ENCODE results near the gene FNDC3B. TPM values are rescaled to one million over a fixed set of nuclear protein-coding genes. Genes with fewer than 3 reads are reported as not detected.
A peak's percentile ranks its signal among the peaks of the same experiment; 100 is the strongest.

FNDC3B gene
- polyA plus RNA-seq, 6 donors from 2014 or later, result 1.2 to 3.1 (median 2.2) TPM; not detected in 1

- DNase-seq (no peak), ATAC-seq (ENCODE audit: low read depth in 2 of 2) (no peak)
- Mint-ChIP-seq H3K9me3 (no peaks in the 10 kb centered on the region), H3K27me3 (peaks cover 46 to 67% (median 55%) of the 10 kb centered on the region in 3 donors), H3K4me1 (peaks cover 10 to 15% (median 12%) of the 10 kb centered on the region in 3 donors), H3K36me3 (peaks cover 0 to 4% of the 10 kb centered on the region in 2 donors), H3K4me3 (no peak overlapping the region), H3K27ac (no peak overlapping the region)
These were observed 61.7 kb downstream of the FNDC3B start for GRCh38 chr3:172101107-172101506.

DNA sequence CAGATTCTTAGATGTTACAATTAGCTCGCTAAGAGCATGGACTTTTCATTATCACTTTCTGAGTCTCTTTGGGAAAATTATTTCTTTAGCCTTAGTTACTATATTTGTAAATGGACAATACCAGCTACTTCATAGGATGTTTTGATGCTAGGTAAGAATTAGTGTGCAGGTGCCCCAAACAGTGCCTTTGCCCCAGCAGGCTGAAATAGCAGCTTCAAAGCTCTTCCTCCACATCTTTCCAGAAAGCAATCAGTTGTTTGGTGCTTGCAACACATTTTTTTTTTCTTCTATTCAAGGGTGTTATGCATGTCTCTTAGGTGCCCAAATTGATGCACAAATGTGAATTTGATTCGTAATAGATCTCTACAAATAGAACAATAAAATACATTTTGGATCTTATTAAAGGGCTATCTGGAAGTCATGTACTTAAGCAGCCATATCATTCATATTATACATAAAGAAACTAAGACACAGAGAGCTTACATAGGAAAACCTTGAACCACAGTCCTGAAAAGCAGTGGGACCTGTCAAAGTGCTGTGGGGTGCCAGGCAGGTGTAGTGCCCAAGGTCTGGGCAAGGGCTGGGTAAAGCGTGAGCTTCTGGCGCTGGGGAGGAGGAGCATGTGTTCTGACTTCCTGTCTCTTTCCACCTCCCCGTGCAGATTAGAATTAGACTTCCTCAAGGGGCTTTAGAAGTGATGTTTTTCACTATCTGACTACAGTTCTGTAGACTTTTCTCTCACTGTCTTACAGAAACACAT is 62.9 kb downstream of the FNDC3B start:
- Mint-ChIP-seq H3K9me3 (no peaks in the 10 kb centered on the region), H3K4me1 (peaks cover 20 to 27% (median 22%) of the 10 kb centered on the region in 3 donors), H3K27ac (no peak overlapping the region), H3K4me3 (peak overlapping the region in 3 of 8 donors; percentile 10 to 37 (median 22)), H3K36me3 (peaks cover 0 to 4% of the 10 kb centered on the region in 2 donors), H3K27me3 (peaks cover 51 to 77% (median 60%) of the 10 kb centered on the region in 3 donors)
- peak; percentile 58 to 66 for ATAC-seq (ENCODE audit: low read depth in 2 of 2)
- peak; percentile 31 for DNase-seq

DNA sequence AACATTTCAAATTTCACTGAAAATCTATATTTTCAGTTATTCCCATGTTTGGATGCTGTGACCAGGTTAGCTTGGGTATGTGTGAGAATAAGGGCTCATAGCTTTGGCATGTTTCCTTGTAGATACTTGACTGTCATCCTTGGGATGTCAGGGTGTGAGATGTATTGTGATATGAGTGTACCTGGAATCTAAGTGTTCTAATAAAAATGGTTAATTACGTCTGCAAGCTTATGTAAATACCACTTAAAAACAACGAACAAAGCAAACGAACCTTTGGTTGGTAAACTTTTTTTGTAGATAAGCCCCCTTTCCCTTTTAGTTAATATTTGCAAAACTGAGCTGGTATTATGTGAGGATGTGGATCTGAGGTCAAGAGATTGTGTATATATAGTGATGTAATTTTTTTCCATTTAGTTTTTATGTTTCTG is 63.5 kb downstream of the FNDC3B start:
- DNase-seq (no peak), ATAC-seq (ENCODE audit: low read depth in 2 of 2) (no peak)
- Mint-ChIP-seq H3K36me3 (peaks cover 0 to 4% of the 10 kb centered on the region in 2 donors), H3K27me3 (peaks cover 57 to 83% (median 66%) of the 10 kb centered on the region in 3 donors), H3K4me3 (no peak overlapping the region), H3K9me3 (no peaks in the 10 kb centered on the region), H3K4me1 (peaks cover 25 to 32% (median 28%) of the 10 kb centered on the region in 3 donors), H3K27ac (no peak overlapping the region)

- H3K9me3 Mint-ChIP-seq, result no peaks in the 10 kb centered on the region
- peaks cover 25 to 33% (median 29%) of the 10 kb centered on the region in 3 donors for H3K4me1 Mint-ChIP-seq
- peaks cover 57 to 82% (median 64%) of the 10 kb centered on the region in 3 donors for H3K27me3 Mint-ChIP-seq
- no peak overlapping the region for H3K27ac Mint-ChIP-seq
- no peak overlapping the region for H3K4me3 Mint-ChIP-seq
- ATAC-seq (ENCODE audit: low read depth in 2 of 2), result no peak
- DNase-seq, result no peak
- peaks cover 0 to 4% of the 10 kb centered on the region in 2 donors for H3K36me3 Mint-ChIP-seq
These were observed 64.3 kb downstream of the FNDC3B start for GRCh38 chr3:172103724-172104123.

- no peak for DNase-seq
- no peak overlapping the region for H3K4me3 Mint-ChIP-seq
- peaks cover 54 to 80% (median 62%) of the 10 kb centered on the region in 3 donors for H3K27me3 Mint-ChIP-seq
- H3K27ac Mint-ChIP-seq, result no peak overlapping the region
- ATAC-seq (ENCODE audit: low read depth in 2 of 2), result no peak
- H3K9me3 Mint-ChIP-seq, result no peaks in the 10 kb centered on the region
- H3K36me3 Mint-ChIP-seq, result peaks cover 0 to 4% of the 10 kb centered on the region in 2 donors
- peaks cover 25 to 33% (median 29%) of the 10 kb centered on the region in 3 donors for H3K4me1 Mint-ChIP-seq
These were observed 65.2 kb downstream of the FNDC3B start for GRCh38 chr3:172104471-172105072.

DNA sequence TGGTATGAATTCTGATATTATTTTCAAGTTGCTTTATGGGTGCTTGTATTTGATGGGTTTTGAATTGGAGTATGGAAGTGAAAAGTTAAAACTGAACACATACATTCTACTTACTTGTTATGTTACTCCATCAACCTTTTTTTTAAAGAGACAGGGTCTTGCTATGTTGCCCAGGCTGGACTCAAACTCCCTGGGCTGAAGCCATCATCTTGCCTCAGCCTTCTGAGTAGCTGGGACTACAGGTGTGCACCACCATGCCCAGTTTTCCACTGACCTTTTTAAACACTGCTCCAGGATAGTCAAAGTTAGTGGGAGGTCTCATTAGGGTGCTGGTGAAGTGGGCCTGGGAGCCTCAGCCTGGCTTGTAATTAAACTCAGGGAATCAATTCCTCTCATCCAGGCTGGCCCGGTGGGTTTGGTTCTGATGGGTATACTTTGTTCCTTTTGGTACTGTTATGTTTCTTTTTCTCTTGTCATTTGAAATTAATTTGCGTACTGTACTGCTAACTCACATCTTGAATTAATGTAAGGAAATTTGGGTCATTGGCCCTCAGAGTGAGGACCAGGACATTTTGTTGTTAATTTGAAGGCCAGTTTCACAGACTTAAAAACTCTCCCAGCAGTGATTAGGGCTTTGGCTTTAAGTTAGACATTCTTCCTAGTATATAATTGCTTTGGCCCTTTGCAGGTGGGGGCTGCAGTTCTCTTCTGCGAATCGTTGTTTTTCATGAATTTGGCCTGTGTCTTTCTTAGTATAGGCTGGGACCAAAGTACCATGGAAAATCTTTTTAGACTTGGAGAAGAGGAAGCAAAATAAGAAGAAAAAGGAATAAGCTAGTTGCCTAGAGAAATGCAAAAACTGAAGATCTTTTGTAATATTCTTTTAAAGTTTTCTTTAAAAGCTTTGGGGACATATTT is 66.9 kb downstream of the FNDC3B start:
- Mint-ChIP-seq H3K36me3 (peaks cover 4 to 7% of the 10 kb centered on the region in 2 donors), H3K27ac (peak overlapping the region in 2 of 6 donors; percentile 12 to 70), H3K4me1 (peaks cover 25 to 33% (median 29%) of the 10 kb centered on the region in 3 donors), H3K4me3 (peak overlapping the region in 4 of 8 donors; percentile 39 to 81 (median 58)), H3K9me3 (no peaks in the 10 kb centered on the region), H3K27me3 (peaks cover 63 to 78% (median 70%) of the 10 kb centered on the region in 3 donors)
- DNase-seq (no peak), ATAC-seq (ENCODE audit: low read depth in 2 of 2) (no peak)

- H3K27ac Mint-ChIP-seq, result peak overlapping the region in 5 of 6 donors; percentile 12 to 82 (median 62)
- H3K4me3 Mint-ChIP-seq, result peak overlapping the region; percentile 34 to 81 (median 70)
- peaks cover 4 to 7% of the 10 kb centered on the region in 2 donors for H3K36me3 Mint-ChIP-seq
- H3K9me3 Mint-ChIP-seq, result peaks cover 0 to 4% (median 0%) of the 10 kb centered on the region in 7 donors
- peaks cover 25 to 32% (median 28%) of the 10 kb centered on the region in 3 donors for H3K4me1 Mint-ChIP-seq
- H3K27me3 Mint-ChIP-seq, result peaks cover 66 to 79% (median 75%) of the 10 kb centered on the region in 3 donors
- peak; percentile 70 for DNase-seq
- peak; percentile 84 to 88 for ATAC-seq (ENCODE audit: low read depth in 2 of 2)
These were observed 67.6 kb downstream of the FNDC3B start for GRCh38 chr3:172106989-172107388.

DNA sequence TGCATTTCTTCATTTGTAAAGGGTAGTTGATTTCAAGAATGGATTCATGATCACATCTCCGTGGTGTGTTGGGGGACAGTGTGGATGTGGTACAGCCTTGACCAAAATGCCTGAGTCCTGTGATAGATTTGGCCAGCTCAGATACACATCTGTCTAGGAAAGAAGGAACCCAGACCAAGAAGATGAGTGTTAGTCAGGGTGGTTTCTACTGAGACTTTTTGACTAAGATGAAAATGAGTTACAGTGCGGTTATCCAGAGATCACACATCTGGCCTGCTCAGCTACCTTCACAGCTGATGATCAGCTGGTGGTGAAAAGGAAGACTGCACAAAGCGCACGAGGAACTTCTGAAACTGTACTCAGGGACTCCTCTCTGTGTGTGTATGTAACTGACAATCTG is 68.0 kb downstream of the FNDC3B start:
- ATAC-seq (ENCODE audit: low read depth in 2 of 2) (peak; percentile 67 to 68), DNase-seq (peak; percentile 33)
- peaks cover 4 to 7% of the 10 kb centered on the region in 2 donors for H3K36me3 Mint-ChIP-seq
- peaks cover 66 to 79% (median 75%) of the 10 kb centered on the region in 3 donors for H3K27me3 Mint-ChIP-seq
- peak overlapping the region; percentile 34 to 81 (median 70) for H3K4me3 Mint-ChIP-seq
- H3K27ac Mint-ChIP-seq, result peak overlapping the region in 4 of 6 donors; percentile 12 to 82 (median 48)
- H3K9me3 Mint-ChIP-seq, result peaks cover 0 to 4% (median 0%) of the 10 kb centered on the region in 7 donors
- H3K4me1 Mint-ChIP-seq, result peaks cover 21 to 28% (median 24%) of the 10 kb centered on the region in 3 donors

GRCh38 chr3:172110127-172110779 is 70.9 kb downstream of the FNDC3B start:
- Mint-ChIP-seq H3K36me3 (peaks cover 19 to 23% of the 10 kb centered on the region in 2 donors), H3K27ac (no peak overlapping the region), H3K4me1 (peaks cover 15 to 22% (median 17%) of the 10 kb centered on the region in 3 donors), H3K9me3 (peaks cover 0 to 4% (median 0%) of the 10 kb centered on the region in 7 donors), H3K27me3 (peaks cover 76 to 79% (median 78%) of the 10 kb centered on the region in 3 donors), H3K4me3 (no peak overlapping the region)
- DNase-seq (no peak), ATAC-seq (ENCODE audit: low read depth in 2 of 2) (no peak)

GRCh38 chr3:172111163-172111562 is 71.8 kb downstream of the FNDC3B start:
- Mint-ChIP-seq H3K36me3 (peaks cover 19 to 23% of the 10 kb centered on the region in 2 donors), H3K9me3 (peaks cover 0 to 4% (median 0%) of the 10 kb centered on the region in 7 donors), H3K4me1 (peaks cover 15 to 18% (median 17%) of the 10 kb centered on the region in 3 donors), H3K27me3 (peaks cover 74 to 77% (median 77%) of the 10 kb centered on the region in 3 donors), H3K27ac (no peak overlapping the region), H3K4me3 (no peak overlapping the region)
- ATAC-seq (ENCODE audit: low read depth in 2 of 2), result no peak
- no peak for DNase-seq

GRCh38 chr3:172112078-172112733 is 72.8 kb downstream of the FNDC3B start:
- H3K4me1 Mint-ChIP-seq, result peaks cover 6 to 8% (median 7%) of the 10 kb centered on the region in 3 donors

GRCh38 chr3:172112734-172113120 is 73.3 kb downstream of the FNDC3B start:
- Mint-ChIP-seq H3K4me1 (peaks cover 1 to 3% (median 2%) of the 10 kb centered on the region in 3 donors), H3K27me3 (peaks cover 59 to 72% (median 63%) of the 10 kb centered on the region in 3 donors), H3K9me3 (peaks cover 0 to 4% (median 0%) of the 10 kb centered on the region in 7 donors), H3K36me3 (peaks cover 19 to 26% of the 10 kb centered on the region in 2 donors), H3K4me3 (no peak overlapping the region), H3K27ac (no peak overlapping the region)
- DNase-seq, result no peak
- no peak for ATAC-seq (ENCODE audit: low read depth in 2 of 2)

More at GRCh38 chr3:172112078-172112733, 72.8 kb downstream of the FNDC3B start:
- ATAC-seq (ENCODE audit: low read depth in 2 of 2) (no peak), DNase-seq (no peak)
- H3K4me3 Mint-ChIP-seq, result no peak overlapping the region
- no peak overlapping the region for H3K27ac Mint-ChIP-seq
- H3K9me3 Mint-ChIP-seq, result peaks cover 0 to 4% (median 0%) of the 10 kb centered on the region in 7 donors
- H3K27me3 Mint-ChIP-seq, result peaks cover 64 to 74% (median 67%) of the 10 kb centered on the region in 3 donors
- H3K36me3 Mint-ChIP-seq, result peaks cover 19 to 23% of the 10 kb centered on the region in 2 donors

Measured in naive B cell (primary cell).